ENCODE data around the gene VPS54. TPM values are rescaled to one million over a fixed set of nuclear protein-coding genes. Genes with fewer than 3 reads are reported as not detected.
"Not testable (repeated sequence)": the region's sequence is repeated elsewhere in the genome, so short reads cannot be mapped to it uniquely, and the experiment has no call there.

VPS54 gene
- total RNA-seq, 1 experiment from 2014 or later: 19.9 TPM

GRCh38 chr2:63991173-63991999, 27.8 kb downstream of the VPS54 start:
- not testable (repeated sequence) for H3K27me3 ChIP-seq (ENCODE audit: control insufficient read depth, insufficient read depth, low read length); H3K36me3 ChIP-seq (replicated peaks; ENCODE audit: control insufficient read depth, insufficient read depth, low read length); H3K4me3 ChIP-seq (ENCODE audit: insufficient read depth, low read depth, low read length); DNase-seq

DNA sequence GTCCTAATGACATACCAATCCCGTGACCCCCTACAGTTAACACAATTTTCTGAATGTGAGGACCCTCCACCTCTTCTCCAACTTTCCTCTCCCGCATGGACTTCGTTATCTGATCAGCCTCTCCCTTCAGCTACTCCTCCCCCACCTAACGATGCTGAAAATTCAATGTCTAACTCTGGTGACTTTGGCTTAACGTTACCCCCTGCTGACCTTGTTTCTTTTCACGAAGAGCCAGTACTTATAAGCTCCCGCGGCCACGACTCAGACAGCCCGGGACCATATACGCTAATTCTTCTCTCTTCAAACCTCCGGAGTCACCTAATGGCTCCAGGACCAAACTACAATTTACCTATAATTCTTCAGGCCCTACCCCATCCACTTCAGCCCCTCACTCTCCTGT, 29.2 kb downstream of the VPS54 start:
- no peak for DNase-seq
- Histone ChIP-seq H3K4me3 (ENCODE audit: insufficient read depth, low read depth, low read length) (no peak overlapping the region), H3K27me3 (ENCODE audit: control insufficient read depth, insufficient read depth, low read length) (no peaks in the 10 kb centered on the region), H3K36me3 (replicated peaks; ENCODE audit: control insufficient read depth, insufficient read depth, low read length) (no peaks in the 10 kb centered on the region)

GRCh38 chr2:63988842-63989436, 30.3 kb downstream of the VPS54 start:
- H3K4me3 ChIP-seq (ENCODE audit: insufficient read depth, low read depth, low read length); DNase-seq: not testable (repeated sequence)

GRCh38 chr2:63984606-63985359, 34.4 kb downstream of the VPS54 start:
- DNase-seq: no peak
- Histone ChIP-seq H3K4me3 (ENCODE audit: insufficient read depth, low read depth, low read length) (no peak overlapping the region), H3K36me3 (replicated peaks; ENCODE audit: control insufficient read depth, insufficient read depth, low read length) (no peaks in the 10 kb centered on the region; the same call in 1 of the 2 replicates), H3K27me3 (ENCODE audit: control insufficient read depth, insufficient read depth, low read length) (no peaks in the 10 kb centered on the region)

More at GRCh38 chr2:63988842-63989436, 30.3 kb downstream of the VPS54 start:
- not testable (repeated sequence) for H3K27me3 ChIP-seq (ENCODE audit: control insufficient read depth, insufficient read depth, low read length); H3K36me3 ChIP-seq (replicated peaks; ENCODE audit: control insufficient read depth, insufficient read depth, low read length)

GRCh38 chr2:63983986-63984605, 35.1 kb downstream of the VPS54 start:
- DNase-seq: no peak
- no peak overlapping the region for H3K4me3 ChIP-seq (ENCODE audit: insufficient read depth, low read depth, low read length)
- H3K36me3 ChIP-seq (replicated peaks; ENCODE audit: control insufficient read depth, insufficient read depth, low read length): no peaks in the 10 kb centered on the region; the same call in 1 of the 2 replicates
- no peaks in the 10 kb centered on the region for H3K27me3 ChIP-seq (ENCODE audit: control insufficient read depth, insufficient read depth, low read length)

- Histone ChIP-seq H3K4me3 (ENCODE audit: insufficient read depth, low read depth, low read length) (no peak overlapping the region), H3K36me3 (replicated peaks; ENCODE audit: control insufficient read depth, insufficient read depth, low read length) (no peaks in the 10 kb centered on the region; the same call in 1 of the 2 replicates), H3K27me3 (ENCODE audit: control insufficient read depth, insufficient read depth, low read length) (no peaks in the 10 kb centered on the region)
- no peak for DNase-seq
Measured at GRCh38 chr2:63982335-63982734, 36.9 kb downstream of the VPS54 start.

DNA sequence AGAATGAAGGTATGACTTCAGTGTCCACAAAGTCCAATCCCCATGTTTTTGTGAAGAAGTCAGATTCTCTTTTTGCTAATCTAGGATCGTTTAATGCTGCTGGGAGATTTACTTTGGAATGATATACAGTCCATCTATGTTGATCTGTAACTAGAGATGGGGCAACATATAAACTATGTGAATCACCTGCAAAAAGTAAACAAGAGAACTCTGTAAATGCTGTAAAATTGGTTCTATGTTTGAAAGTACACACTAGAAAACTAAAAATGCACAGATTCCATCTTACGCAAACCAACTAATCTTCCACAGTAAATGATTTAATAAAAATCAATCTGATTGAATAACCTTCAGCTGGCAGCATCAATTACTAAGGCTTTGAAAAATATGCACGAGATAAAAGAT, 37.5 kb downstream of the VPS54 start:
- DNase-seq: no peak
- H3K27me3 ChIP-seq (ENCODE audit: control insufficient read depth, insufficient read depth, low read length): no peaks in the 10 kb centered on the region
- no peaks in the 10 kb centered on the region; the same call in 1 of the 2 replicates for H3K36me3 ChIP-seq (replicated peaks; ENCODE audit: control insufficient read depth, insufficient read depth, low read length)
- no peak overlapping the region for H3K4me3 ChIP-seq (ENCODE audit: insufficient read depth, low read depth, low read length)

DNA sequence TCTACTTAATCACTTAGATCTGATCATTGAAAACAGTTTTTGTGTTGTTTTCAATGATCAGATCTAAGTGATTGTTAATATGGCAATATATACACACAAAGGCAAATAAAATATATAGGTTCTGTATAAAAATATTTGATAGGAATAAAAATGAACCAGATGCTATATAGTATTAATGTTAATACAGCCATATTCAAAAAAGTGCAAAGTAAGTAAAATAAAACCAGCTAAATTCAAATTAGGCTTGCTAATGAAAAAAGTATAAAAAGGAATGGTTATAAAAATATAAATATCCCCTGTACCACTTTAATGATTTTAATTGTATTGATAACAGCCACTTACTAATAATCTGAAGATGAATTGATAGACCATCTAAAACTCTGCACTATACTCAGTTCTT, 38.4 kb downstream of the VPS54 start:
- no peak for DNase-seq
- H3K36me3 ChIP-seq (replicated peaks; ENCODE audit: control insufficient read depth, insufficient read depth, low read length): no peaks in the 10 kb centered on the region; the same call in 1 of the 2 replicates
- no peaks in the 10 kb centered on the region for H3K27me3 ChIP-seq (ENCODE audit: control insufficient read depth, insufficient read depth, low read length)
- no peak overlapping the region for H3K4me3 ChIP-seq (ENCODE audit: insufficient read depth, low read depth, low read length)

GRCh38 chr2:63977904-63978303, 41.3 kb downstream of the VPS54 start:
- DNase-seq: no peak
- no peaks in the 10 kb centered on the region; the same call in 1 of the 2 replicates for H3K36me3 ChIP-seq (replicated peaks; ENCODE audit: control insufficient read depth, insufficient read depth, low read length)
- no peak overlapping the region for H3K4me3 ChIP-seq (ENCODE audit: insufficient read depth, low read depth, low read length)
- no peaks in the 10 kb centered on the region for H3K27me3 ChIP-seq (ENCODE audit: control insufficient read depth, insufficient read depth, low read length)

GRCh38 chr2:63976125-63976510, 43.1 kb downstream of the VPS54 start:
- Histone ChIP-seq H3K27me3 (ENCODE audit: control insufficient read depth, insufficient read depth, low read length) (no peaks in the 10 kb centered on the region), H3K36me3 (replicated peaks; ENCODE audit: control insufficient read depth, insufficient read depth, low read length) (no peaks in the 10 kb centered on the region; the same call in 1 of the 2 replicates), H3K4me3 (ENCODE audit: insufficient read depth, low read depth, low read length) (no peak overlapping the region)
- no peak for DNase-seq

GRCh38 chr2:63975437-63976124, 43.6 kb downstream of the VPS54 start:
- Histone ChIP-seq H3K4me3 (ENCODE audit: insufficient read depth, low read depth, low read length) (no peak overlapping the region), H3K36me3 (replicated peaks; ENCODE audit: control insufficient read depth, insufficient read depth, low read length) (no peaks in the 10 kb centered on the region; the same call in 1 of the 2 replicates), H3K27me3 (ENCODE audit: control insufficient read depth, insufficient read depth, low read length) (no peaks in the 10 kb centered on the region)
- no peak for DNase-seq

DNA sequence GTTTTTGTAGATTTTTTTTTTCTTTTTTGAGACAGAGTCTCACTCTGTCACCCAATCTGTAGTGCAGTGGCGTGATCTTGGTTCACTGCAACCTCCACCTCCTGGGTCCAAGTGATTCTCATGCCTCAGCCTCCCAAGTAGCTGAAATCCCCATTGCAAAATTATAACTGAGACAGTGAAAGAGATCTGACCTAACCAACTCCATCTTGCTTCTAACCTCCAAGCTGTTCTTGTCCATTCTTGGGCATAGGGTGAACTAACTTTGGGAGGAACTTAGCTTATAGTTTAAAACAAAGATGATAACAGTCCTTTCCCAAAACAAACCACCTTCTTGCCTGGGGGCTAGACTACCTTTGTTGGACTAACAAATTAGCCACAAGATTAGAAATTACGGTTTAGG, 44.2 kb downstream of the VPS54 start:
- not testable (repeated sequence) for H3K27me3 ChIP-seq (ENCODE audit: control insufficient read depth, insufficient read depth, low read length); DNase-seq; H3K4me3 ChIP-seq (ENCODE audit: insufficient read depth, low read depth, low read length); H3K36me3 ChIP-seq (replicated peaks; ENCODE audit: control insufficient read depth, insufficient read depth, low read length)

DNA sequence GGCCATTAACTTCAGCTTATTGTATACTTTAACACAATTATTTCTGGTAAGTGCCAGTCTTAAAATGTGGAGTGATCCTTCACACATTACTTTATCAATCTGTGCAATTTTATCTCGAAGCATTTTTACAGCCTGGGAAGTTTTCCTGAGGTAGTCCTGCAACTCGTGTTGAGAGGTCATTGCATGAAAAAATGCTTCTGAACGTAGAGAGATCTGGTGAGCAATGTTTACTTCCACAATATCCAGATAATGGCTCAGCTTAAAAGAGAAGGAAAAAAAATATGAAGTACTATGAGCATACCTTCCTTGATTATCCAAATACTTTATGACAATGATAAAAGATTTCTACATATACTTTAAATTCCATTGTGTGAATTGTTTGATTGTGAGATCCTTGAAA, 57.0 kb downstream of the VPS54 start:
- no peak for DNase-seq
- H3K4me3 ChIP-seq (ENCODE audit: insufficient read depth, low read depth, low read length): no peak overlapping the region
- peaks cover 2% of the 10 kb centered on the region; the same call in 1 of the 2 replicates for H3K36me3 ChIP-seq (replicated peaks; ENCODE audit: control insufficient read depth, insufficient read depth, low read length)
- H3K27me3 ChIP-seq (ENCODE audit: control insufficient read depth, insufficient read depth, low read length): no peaks in the 10 kb centered on the region

- DNase-seq: no peak
- H3K27me3 ChIP-seq (ENCODE audit: control insufficient read depth, insufficient read depth, low read length): no peaks in the 10 kb centered on the region
- H3K36me3 ChIP-seq (replicated peaks; ENCODE audit: control insufficient read depth, insufficient read depth, low read length): peaks cover 2% of the 10 kb centered on the region
- no peak overlapping the region for H3K4me3 ChIP-seq (ENCODE audit: insufficient read depth, low read depth, low read length)
Measured at GRCh38 chr2:63950414-63950813, 68.8 kb downstream of the VPS54 start.

Data from H7 (cell line).